HL-60 (cell line): ENCODE measurements around the gene GFPT2.

Experiments
- GABPA ChIP-seq: IDR thresholded peaks from 2 replicates; pipeline ENCODE4 v1.6.1; 2012; ENCODE audit warnings: low read depth
- POLR2AphosphoS5 ChIP-seq: IDR thresholded peaks from 2 replicates; pipeline ENCODE4 v1.6.1; 2012; ENCODE audit warnings: low read depth
- REST ChIP-seq: IDR thresholded peaks from 2 replicates; pipeline ENCODE4 v1.6.1; 2012; ENCODE audit warnings: low read depth; ENCODE audit not compliant: insufficient replicate concordance
- TF ChIP-seq, protein P1 (sequence below): IDR thresholded peaks from one replicate; pipeline ENCODE4 v1.5.1; 2011; ENCODE audit warnings: low read length, control low read depth, inconsistent platforms; ENCODE audit not compliant: insufficient read depth

- TF ChIP-seq, protein P1, sequence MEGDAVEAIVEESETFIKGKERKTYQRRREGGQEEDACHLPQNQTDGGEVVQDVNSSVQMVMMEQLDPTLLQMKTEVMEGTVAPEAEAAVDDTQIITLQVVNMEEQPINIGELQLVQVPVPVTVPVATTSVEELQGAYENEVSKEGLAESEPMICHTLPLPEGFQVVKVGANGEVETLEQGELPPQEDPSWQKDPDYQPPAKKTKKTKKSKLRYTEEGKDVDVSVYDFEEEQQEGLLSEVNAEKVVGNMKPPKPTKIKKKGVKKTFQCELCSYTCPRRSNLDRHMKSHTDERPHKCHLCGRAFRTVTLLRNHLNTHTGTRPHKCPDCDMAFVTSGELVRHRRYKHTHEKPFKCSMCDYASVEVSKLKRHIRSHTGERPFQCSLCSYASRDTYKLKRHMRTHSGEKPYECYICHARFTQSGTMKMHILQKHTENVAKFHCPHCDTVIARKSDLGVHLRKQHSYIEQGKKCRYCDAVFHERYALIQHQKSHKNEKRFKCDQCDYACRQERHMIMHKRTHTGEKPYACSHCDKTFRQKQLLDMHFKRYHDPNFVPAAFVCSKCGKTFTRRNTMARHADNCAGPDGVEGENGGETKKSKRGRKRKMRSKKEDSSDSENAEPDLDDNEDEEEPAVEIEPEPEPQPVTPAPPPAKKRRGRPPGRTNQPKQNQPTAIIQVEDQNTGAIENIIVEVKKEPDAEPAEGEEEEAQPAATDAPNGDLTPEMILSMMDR = no peak
- TF ChIP-seq POLR2AphosphoS5 = no peak
- no peak for TF ChIP-seq REST
- TF ChIP-seq GABPA = no peak
These were observed 14.9 kb upstream of the GFPT2 start for GRCh38 chr5:180367991-180368390.
